Lung (tissue), 12 donors: ENCODE measurements around the gene ACY1. TPM values are rescaled to one million over a fixed set of nuclear protein-coding genes. Genes with fewer than 3 reads are reported as not detected.
"Not testable (repeated sequence)": the region's sequence is repeated elsewhere in the genome, so short reads cannot be mapped to it uniquely, and the experiment has no call there.

Experiments
- ATAC-seq: fragments of 200-7000 bp; cut with Tn5 transposase; one replicate; pipeline ENCODE4 v1.9.1; 2020; ENCODE audit warnings: moderate number of reproducible peaks; ENCODE audit not compliant: insufficient read depth, low FRiP score
- DNase-seq, 3 donors: peaks; one replicate each; pipeline ENCODE4 v3.0.0-alpha.2; 2013 to 2017
- H3K27ac ChIP-seq, 2 donors: one replicate each; pipeline ENCODE4 v1.5.1; 2013; ENCODE audit warnings: mild to moderate bottlenecking in 2 of 2, moderate library complexity in 2 of 2, control low read depth in 1 of 2, inconsistent platforms in 1 of 2, low read depth in 1 of 2, low read length in 1 of 2
- H3K27me3 ChIP-seq, 3 donors: one replicate each; pipeline ENCODE4 v1.5.1; 2013; ENCODE audit warnings: low read length in 2 of 3; ENCODE audit not compliant: control insufficient read depth in 3 of 3, insufficient read depth in 3 of 3
- H3K36me3 ChIP-seq, 4 donors: one replicate each; pipeline ENCODE4 v1.5.1; 2013; ENCODE audit warnings: low read length in 4 of 4, mild to moderate bottlenecking in 1 of 4, moderate library complexity in 1 of 4; ENCODE audit not compliant: control insufficient read depth in 4 of 4, insufficient read depth in 4 of 4
- H3K4me1 ChIP-seq, 5 donors: one replicate each; pipeline ENCODE4 v1.5.1; 2013; ENCODE audit warnings: low read length in 5 of 5, mild to moderate bottlenecking in 2 of 5, moderate library complexity in 1 of 5; ENCODE audit not compliant: control insufficient read depth in 5 of 5, insufficient read depth in 5 of 5
- H3K4me3 ChIP-seq: one replicate; pipeline ENCODE4 v1.5.1; 2013; ENCODE audit warnings: mild to moderate bottlenecking, control low read depth, moderate library complexity
- H3K9ac ChIP-seq, 2 donors: one replicate each; pipeline ENCODE4 v1.5.1; 2013; ENCODE audit warnings: low read length in 2 of 2, control low read depth in 1 of 2; ENCODE audit not compliant: insufficient read depth in 1 of 2
- H3K9me3 ChIP-seq, 4 donors: one replicate each; pipeline ENCODE4 v1.5.1; 2013; ENCODE audit warnings: low read length in 3 of 4, mild to moderate bottlenecking in 1 of 4, moderate library complexity in 1 of 4; ENCODE audit not compliant: control insufficient read depth in 4 of 4, insufficient read depth in 3 of 4
- WGBS, 2 donors: extraction: QIAGEN DNeasy Blood & Tissue Kit; methylation state at CpG; one replicate each; pipeline ENCODE4 v1.1.7; 2013; 5-methylcytosine and 5-hydroxymethylcytosine counted together
- polyA plus RNA-seq, 2 donors: library from polyadenylated mRNA; stranded (reverse); fragments of 200-250 nt; gene quantifications; one replicate each; pipeline ENCODE4 v1.2.1, GENCODE V29; 2013
- total RNA-seq, 2 donors: library from RNA; depleted of rRNA in 1 of 2; stranded (reverse); fragments of >200 nt in 1 of 2; gene quantifications; one replicate each; pipeline ENCODE4 v1.2.1, GENCODE V29; 2014 to 2021
- TF ChIP-seq, protein P1 (sequence below): IDR thresholded peaks from 2 replicates; pipeline ENCODE4 v1.5.1; 2012; ENCODE audit warnings: mild to moderate bottlenecking; ENCODE audit errors: control extremely low read depth, extremely low read depth
- donor health status: control.
- donor health status: control.
- donor health status: Bipolar disorder and iron deficiency.
- donor health status: healthy.
- donor health status: DM: yes; HTN: yes; CAD: no.

The ACY1 gene
- total and polyA plus RNA-seq, 4 donors, result 19.6 to 52.6 (median 39.0) TPM

DNA sequence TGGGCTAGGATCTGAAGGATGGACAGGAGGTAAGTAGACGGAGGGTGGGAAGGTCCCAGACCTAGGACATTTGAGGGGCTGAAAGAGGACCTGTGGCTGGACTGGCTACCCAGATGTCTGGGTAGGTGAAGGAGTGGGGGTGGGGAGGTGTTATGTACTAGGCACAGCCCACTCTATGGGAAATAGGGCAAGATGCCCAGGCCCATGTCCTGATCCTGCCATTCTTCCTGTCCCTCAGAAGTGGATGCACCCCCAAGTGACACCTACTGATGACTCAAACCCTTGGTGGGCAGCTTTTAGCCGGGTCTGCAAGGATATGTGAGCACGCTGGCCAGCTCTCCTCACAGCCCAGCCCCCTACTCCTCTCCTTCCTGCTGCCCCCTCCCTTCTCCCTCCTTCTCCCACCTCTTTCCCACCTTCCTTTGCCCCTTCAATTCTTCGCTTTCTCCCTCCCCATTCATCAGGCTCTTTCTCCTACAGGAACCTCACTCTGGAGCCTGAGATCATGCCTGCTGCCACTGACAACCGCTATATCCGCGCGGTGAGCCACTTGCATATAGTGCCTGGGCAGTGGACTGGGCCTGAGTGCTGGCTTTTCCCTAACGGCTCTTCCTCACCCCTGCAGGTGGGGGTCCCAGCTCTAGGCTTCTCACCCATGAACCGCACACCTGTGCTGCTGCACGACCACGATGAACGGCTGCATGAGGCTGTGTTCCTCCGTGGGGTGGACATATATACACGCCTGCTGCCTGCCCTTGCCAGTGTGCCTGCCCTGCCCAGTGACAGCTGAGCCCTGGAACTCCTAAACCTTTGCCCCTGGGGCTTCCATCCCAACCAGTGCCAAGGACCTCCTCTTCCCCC is 5.2 kb downstream of the ACY1 start:
- H3K36me3 ChIP-seq, result peaks cover 2 to 8% (median 6%) of the 10 kb centered on the region in 4 donors
- 84 to 86% methylated on average over 15 of the region's 15 CpGs for WGBS, 2 donors
- peaks cover 4 to 14% (median 7%) of the 10 kb centered on the region in 5 donors for H3K4me1 ChIP-seq

DNA sequence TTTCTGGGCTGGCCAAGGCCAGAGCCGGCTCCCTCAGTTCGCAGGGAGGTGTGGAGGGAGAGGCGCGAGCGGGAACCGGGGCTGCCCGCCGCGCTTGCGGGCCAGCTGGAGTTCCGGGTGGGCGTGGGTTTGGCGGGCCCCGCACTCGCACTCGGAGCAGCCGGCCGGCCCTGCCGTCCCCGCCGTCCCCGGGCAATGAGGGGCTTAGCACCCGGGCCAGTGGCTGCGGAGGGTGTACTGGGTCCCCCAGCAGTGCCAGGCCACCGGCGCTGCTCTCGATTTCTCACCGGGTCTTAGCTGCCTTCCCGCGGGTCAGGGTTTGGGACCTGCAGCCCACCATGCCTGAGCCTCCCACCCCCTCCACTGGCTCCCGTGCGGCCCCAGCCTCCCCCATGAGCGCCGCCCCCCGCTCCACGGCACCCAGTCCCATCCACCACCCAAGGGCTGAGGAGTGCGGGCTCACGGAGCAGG is 7.2 kb downstream of the ACY1 start:
- not testable (repeated sequence) for H3K27me3 ChIP-seq, H3K4me3 ChIP-seq, H3K9ac ChIP-seq, DNase-seq, ATAC-seq, H3K27ac ChIP-seq, H3K9me3 ChIP-seq
- WGBS, 2 donors, result 75 to 84% methylated on average over 27 to 38 of the region's 38 CpGs
- H3K36me3 ChIP-seq, result peaks cover 2 to 21% (median 20%) of the 10 kb centered on the region in 4 donors
- peaks cover 4 to 16% (median 9%) of the 10 kb centered on the region in 5 donors for H3K4me1 ChIP-seq

More for the DNA sequence above, 5.2 kb downstream of the ACY1 start:
- Histone ChIP-seq H3K9ac (no peak overlapping the region), H3K4me3 (no peak overlapping the region), H3K27ac (no peak overlapping the region), H3K9me3 (no peaks in the 10 kb centered on the region), H3K27me3 (no peaks in the 10 kb centered on the region)
- DNase-seq, result no peak
- TF ChIP-seq, protein P1, sequence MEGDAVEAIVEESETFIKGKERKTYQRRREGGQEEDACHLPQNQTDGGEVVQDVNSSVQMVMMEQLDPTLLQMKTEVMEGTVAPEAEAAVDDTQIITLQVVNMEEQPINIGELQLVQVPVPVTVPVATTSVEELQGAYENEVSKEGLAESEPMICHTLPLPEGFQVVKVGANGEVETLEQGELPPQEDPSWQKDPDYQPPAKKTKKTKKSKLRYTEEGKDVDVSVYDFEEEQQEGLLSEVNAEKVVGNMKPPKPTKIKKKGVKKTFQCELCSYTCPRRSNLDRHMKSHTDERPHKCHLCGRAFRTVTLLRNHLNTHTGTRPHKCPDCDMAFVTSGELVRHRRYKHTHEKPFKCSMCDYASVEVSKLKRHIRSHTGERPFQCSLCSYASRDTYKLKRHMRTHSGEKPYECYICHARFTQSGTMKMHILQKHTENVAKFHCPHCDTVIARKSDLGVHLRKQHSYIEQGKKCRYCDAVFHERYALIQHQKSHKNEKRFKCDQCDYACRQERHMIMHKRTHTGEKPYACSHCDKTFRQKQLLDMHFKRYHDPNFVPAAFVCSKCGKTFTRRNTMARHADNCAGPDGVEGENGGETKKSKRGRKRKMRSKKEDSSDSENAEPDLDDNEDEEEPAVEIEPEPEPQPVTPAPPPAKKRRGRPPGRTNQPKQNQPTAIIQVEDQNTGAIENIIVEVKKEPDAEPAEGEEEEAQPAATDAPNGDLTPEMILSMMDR, result no peak
- ATAC-seq, result no peak

DNA sequence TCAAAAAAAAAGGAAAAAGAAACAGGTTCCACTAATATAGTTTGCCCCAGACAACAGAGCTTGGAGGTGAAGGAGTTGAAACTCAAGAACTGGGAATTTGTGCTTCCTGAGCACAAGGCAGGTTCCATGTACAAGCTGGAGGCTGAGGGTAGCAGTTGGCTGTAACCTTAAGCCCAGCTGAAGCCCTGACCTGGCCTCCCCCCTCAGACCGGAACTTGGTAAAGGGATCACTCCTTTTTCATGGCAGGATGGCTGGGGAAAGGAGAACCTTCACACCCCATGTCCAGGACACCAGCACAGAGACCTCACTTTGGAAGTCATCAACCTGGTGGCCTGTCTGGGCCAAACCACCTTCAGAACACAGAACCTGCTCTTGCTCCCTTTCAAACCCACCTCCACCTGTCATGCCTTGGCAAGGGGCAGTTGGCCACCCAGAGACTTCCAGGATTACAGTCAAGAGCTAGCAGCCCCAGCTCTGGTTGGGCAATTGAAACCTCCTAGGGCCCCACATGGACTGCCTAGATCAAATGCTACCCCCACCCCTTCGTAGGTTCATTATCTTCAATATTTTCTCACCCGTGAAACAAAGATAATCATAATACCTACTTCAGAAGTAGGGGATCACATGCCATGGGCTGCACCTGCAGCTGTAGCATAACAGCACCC is 8.8 kb downstream of the ACY1 start:
- TF ChIP-seq, protein P1, result no peak
- Histone ChIP-seq H3K4me3 (no peak overlapping the region), H3K9ac (no peak overlapping the region), H3K36me3 (peaks cover 2 to 21% (median 20%) of the 10 kb centered on the region in 4 donors), H3K9me3 (no peaks in the 10 kb centered on the region), H3K27ac (no peak overlapping the region), H3K27me3 (no peaks in the 10 kb centered on the region), H3K4me1 (peaks cover 4 to 16% (median 9%) of the 10 kb centered on the region in 5 donors)
- 85 to 94% methylated on average over 3 of the region's 3 CpGs for WGBS, 2 donors
- ATAC-seq (no peak), DNase-seq (no peak)

DNA sequence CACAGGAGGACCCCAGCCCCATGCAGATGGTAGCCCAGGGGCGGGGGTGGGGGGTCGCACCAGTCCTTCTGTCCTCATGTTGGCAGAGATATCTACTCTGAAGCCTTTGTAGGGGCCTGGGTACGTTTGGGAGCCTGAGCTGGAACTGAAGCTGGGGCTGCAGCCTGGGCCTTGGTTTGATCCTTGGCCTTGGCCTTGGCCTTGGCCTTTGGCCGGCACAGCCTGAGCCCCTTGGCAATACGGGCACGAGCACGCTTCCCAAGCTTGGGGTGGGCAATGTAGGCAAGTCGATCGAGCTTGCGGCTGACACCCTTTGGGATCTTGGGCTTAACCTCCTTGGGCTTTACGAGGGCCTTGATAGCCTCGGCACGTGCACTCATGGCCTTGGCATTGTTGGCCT is 10.3 kb downstream of the ACY1 start:
- H3K36me3 ChIP-seq, result peaks cover 2 to 21% (median 20%) of the 10 kb centered on the region in 4 donors
- not testable (repeated sequence) for ATAC-seq, H3K4me3 ChIP-seq, H3K9me3 ChIP-seq, H3K27me3 ChIP-seq, H3K9ac ChIP-seq, DNase-seq, H3K27ac ChIP-seq
- WGBS, 2 donors, result 86 to 92% methylated on average over 9 to 10 of the region's 13 CpGs
- H3K4me1 ChIP-seq, result peaks cover 4 to 16% (median 9%) of the 10 kb centered on the region in 5 donors
